Uterus (tissue), 2 donors: ENCODE results near the gene LRRC4B.

Source experiments
- CTCF ChIP-seq, 4 experiments: fragments of 200-600 bp in 2 of 4; fragments of 450-650 bp in 2 of 4; sonication (generic) in 2 of 4; IDR thresholded peaks; one replicate each; pipeline ENCODE4 v1.5.1; 2016 to 2019; ENCODE audit warnings: antibody characterized with exemption in 4 of 4, mild to moderate bottlenecking in 2 of 4, moderate library complexity in 1 of 4
- POLR2A ChIP-seq, 2 donors: fragments of 450-650 bp; IDR thresholded peaks; one replicate each; pipeline ENCODE4 v1.6.1; 2016; ENCODE audit warnings: antibody characterized with exemption in 2 of 2, mild to moderate bottlenecking in 1 of 2, moderate library complexity in 1 of 2

- TF ChIP-seq CTCF (IDR thresholded peaks at IDR 0.05): no peak
- TF ChIP-seq POLR2A (IDR thresholded peaks at IDR 0.05): no peak
Observed at GRCh38 chr19:50478901-50479715, 89.1 kb downstream of the LRRC4B start.
